Measurements from ENCODE around the gene MCM7. TPM values are rescaled to one million over a fixed set of nuclear protein-coding genes. Genes with fewer than 3 reads are reported as not detected.

The MCM7 gene
- total and polyA plus RNA-seq, 2 of the 4 experiments (the other 2 are of a cell fraction), result 104 to 137 TPM

- Histone ChIP-seq H3K27ac (ENCODE audit: insufficient read depth, low read length) (no peak overlapping the region), H4K20me1 (ENCODE audit: insufficient read depth, low read length) (peaks cover 3% of the 10 kb centered on the region; the same call in 1 of the 2 replicates), H3K4ac (ENCODE audit: low read depth, low read length) (no peak overlapping the region), H4K5ac (ENCODE audit: low read depth, low read length) (no peak overlapping the region), H3K27me3 (ENCODE audit: control insufficient read depth, insufficient read depth, low read length) (no peaks in the 10 kb centered on the region), H4K8ac (ENCODE audit: low read depth in 2 of 2, low read length in 2 of 2) (no peak overlapping the region), H2BK120ac (ENCODE audit: low read depth, low read length) (no peak overlapping the region), H3K36me3 (ENCODE audit: control insufficient read depth, insufficient read depth, low read length) (peaks cover 4% of the 10 kb centered on the region; the same call in 1 of the 2 replicates), H3K23ac (ENCODE audit: low read depth, low read length) (no peak overlapping the region), H2AK5ac (ENCODE audit: low read depth, low read length) (no peak overlapping the region), H3K14ac (replicated peaks; ENCODE audit: low read depth, low read length) (no peak overlapping the region), H3K9me1 (ENCODE audit: insufficient read depth, low read length) (no peaks in the 10 kb centered on the region), H3K18ac (ENCODE audit: low read depth, low read length) (no peak overlapping the region), H3K4me3 (ENCODE audit: insufficient read depth, low read depth, low read length) (no peak overlapping the region), H4K91ac (ENCODE audit: insufficient read depth, low read depth, low read length) (no peak overlapping the region), H3K9me3 (ENCODE audit: control insufficient read depth, insufficient read depth, low read length) (no peaks in the 10 kb centered on the region), H2BK15ac (ENCODE audit: low read depth, low read length) (no peak overlapping the region), H3K4me2 (ENCODE audit: low read depth, low read length) (no peak overlapping the region), H3K56ac (ENCODE audit: extremely low read depth, insufficient read depth, low read length) (no peak overlapping the region), H2AFZ (replicated peaks; ENCODE audit: low read length, poor library complexity) (no peak overlapping the region), H3K79me1 (ENCODE audit: low read depth in 1 of 2, low read length in 2 of 2) (peaks cover 12 to 33% of the 10 kb centered on the region in 2 experiments), H2BK20ac (ENCODE audit: low read depth, low read length) (no peak overlapping the region), H2BK5ac (ENCODE audit: low read depth, low read length, poor library complexity, severe bottlenecking) (no peak overlapping the region), H3K9ac (ENCODE audit: low read depth, low read length) (no peak overlapping the region), H2AK9ac (replicated peaks; ENCODE audit: low read depth, low read length, poor library complexity) (no peak overlapping the region), H3K4me1 (ENCODE audit: control insufficient read depth, insufficient read depth, low read length) (peaks cover 4% of the 10 kb centered on the region; the same call in 1 of the 2 replicates)
- dilution Hi-C loops (cut with HindIII; ENCODE audit: low sequenced_read_pairs, unreplicated experiment), result no loop called here
- no peak for TF ChIP-seq MXI1 (IDR thresholded peaks at IDR 0.05; ENCODE audit: borderline replicate concordance, low read depth, low read length)
- TF ChIP-seq USF2 (IDR thresholded peaks at IDR 0.05; ENCODE audit: low read depth, low read length), result no peak
- TF ChIP-seq CHD1 (IDR thresholded peaks at IDR 0.05; ENCODE audit: low read depth, low read length), result no peak
- TF ChIP-seq POLR2A (IDR thresholded peaks at IDR 0.05; ENCODE audit: low read depth, low read length), result no peak
- TF ChIP-seq RAD21 (IDR thresholded peaks at IDR 0.05; ENCODE audit: low read length), result no peak
- TF ChIP-seq MAFK (IDR thresholded peaks at IDR 0.05; ENCODE audit: low read depth, low read length), result no peak
- TF ChIP-seq MAZ (IDR thresholded peaks at IDR 0.05; ENCODE audit: borderline replicate concordance, low read depth, low read length), result no peak
- no peak for TF ChIP-seq RFX5 (IDR thresholded peaks at IDR 0.05; ENCODE audit: low read depth, low read length)
- no peak for TF ChIP-seq ELK1 (IDR thresholded peaks at IDR 0.05; ENCODE audit: borderline replicate concordance, low read depth, low read length)
- no peak for TF ChIP-seq CTCF (conservative IDR thresholded peaks at IDR 0.05; ENCODE audit: low read depth, low read length)
- TF ChIP-seq CEBPB (IDR thresholded peaks at IDR 0.05; ENCODE audit: low read depth, low read length), result no peak
- TF ChIP-seq BHLHE40 (IDR thresholded peaks at IDR 0.05; ENCODE audit: low read depth, low read length), result no peak
- TF ChIP-seq NFE2L2 (IDR thresholded peaks at IDR 0.05; ENCODE audit: low read depth, low read length), result no peak
- no peak for TF ChIP-seq RCOR1 (IDR thresholded peaks at IDR 0.05; ENCODE audit: insufficient replicate concordance, low read length)
- no peak for TF ChIP-seq FOS (IDR thresholded peaks at IDR 0.05; ENCODE audit: low read depth, low read length)
- TF ChIP-seq SMC3 (IDR thresholded peaks at IDR 0.05; ENCODE audit: low read depth, low read length), result no peak
- DNase-seq (no peak), ATAC-seq (ENCODE audit: low read depth) (no peak)
- ChIA-PET CTCF (interaction anchor here (1.2 to 1.3 kb wide), 2 partner anchors 57 to 138 kb away, joined by 6 to 7 read pairs; no protein-coding TSS in a partner anchor), POLR2A (ENCODE audit: unreplicated experiment) (no interaction called here)
- WGBS, 2 experiments (ENCODE audit: extremely low coverage in 2 of 2, insufficient read length in 1 of 2), result 100% methylated on average over 1 of the region's 3 CpGs; no CpG with 5 or more reads in 1 of the 2 experiments
- in situ Hi-C loops (cut with MboI; ENCODE audit: low sequenced_read_pairs), result loop anchor here (5.0 to 10.0 kb wide), 2 partner anchors 59 to 137 kb away; partner anchors contain the start of gene TRIM4
- BruUV-seq (replicated peaks), result no TSS peak
- intact Hi-C loops (cut with micrococcal nuclease), result loop anchor here (10.0 kb wide), 1 partner anchor 127 kb away; the partner anchor contains the start of gene GJC3
These were observed 49.6 kb downstream of the MCM7 start for GRCh38 chr7:100051611-100052010.
